ENCODE measurements around the gene SPINT1.

The SPINT1 gene

GRCh38 chr15:40843885-40844695 lies at the start of gene SPINT1:
Gene SPINT1, plus strand, starts transcription at chr15:40844048. Its CDS starts 507 bp downstream, at chr15:40844555.
- peak; percentile 58 for ATAC-seq
- TF ChIP-seq GLIS3 (CRISPR knock-in tag; IDR thresholded peaks at IDR 0.05) (no peak), ARNTL (CRISPR knock-in tag; IDR thresholded peaks at IDR 0.05; ENCODE audit: borderline replicate concordance, low read depth) (no peak), TCF4 (CRISPR knock-in tag; IDR thresholded peaks at IDR 0.05; ENCODE audit: borderline replicate concordance) (no peak), CSDC2 (CRISPR knock-in tag; IDR thresholded peaks at IDR 0.05) (no peak), POU6F1 (CRISPR knock-in tag; IDR thresholded peaks at IDR 0.05; ENCODE audit: borderline replicate concordance, low read depth) (no peak), SNAI2 (CRISPR knock-in tag; IDR thresholded peaks at IDR 0.05) (no peak), PPARA (CRISPR knock-in tag; IDR thresholded peaks at IDR 0.05; ENCODE audit: borderline replicate concordance) (no peak), OSR1 (CRISPR knock-in tag; IDR thresholded peaks at IDR 0.05) (no peak), CREB5 (CRISPR knock-in tag; IDR thresholded peaks at IDR 0.05; ENCODE audit: low read depth) (no peak), ZFP30 (CRISPR knock-in tag; IDR thresholded peaks at IDR 0.05) (no peak), PATZ1 (CRISPR knock-in tag; IDR thresholded peaks at IDR 0.05; ENCODE audit: borderline replicate concordance) (no peak)

GRCh38 chr15:40796041-40796440 lies 47.8 kb upstream of the SPINT1 start:
- TF ChIP-seq ZFP3 (CRISPR knock-in tag; IDR thresholded peaks at IDR 0.05) (no peak), ZFP30 (CRISPR knock-in tag; IDR thresholded peaks at IDR 0.05) (no peak), CREB5 (CRISPR knock-in tag; IDR thresholded peaks at IDR 0.05; ENCODE audit: low read depth) (no peak), CSDC2 (CRISPR knock-in tag; IDR thresholded peaks at IDR 0.05) (no peak), PATZ1 (CRISPR knock-in tag; IDR thresholded peaks at IDR 0.05; ENCODE audit: borderline replicate concordance) (no peak), ARNTL (CRISPR knock-in tag; IDR thresholded peaks at IDR 0.05; ENCODE audit: borderline replicate concordance, low read depth) (no peak)
- no peak for ATAC-seq

GRCh38 chr15:40796512-40796911 lies 47.3 kb upstream of the SPINT1 start:
- TF ChIP-seq TSHZ2 (CRISPR knock-in tag; IDR thresholded peaks at IDR 0.05) = no peak
- TF ChIP-seq TOX (CRISPR knock-in tag; IDR thresholded peaks at IDR 0.05; ENCODE audit: borderline replicate concordance) = no peak
- no peak for TF ChIP-seq ZNF70 (CRISPR knock-in tag; IDR thresholded peaks at IDR 0.05)
- no peak for ATAC-seq

Measured in SK-N-SH treated with all-trans-retinoic acid at 6 μM for 48 hours (cell line).